GM19193 (cell line): ENCODE results near the gene USP12.

ENCODE experiments used
- POLR2A ChIP-seq: IDR thresholded peaks from 4 replicates; pipeline ENCODE4 v1.6.1; 2011; ENCODE audit not compliant: insufficient read depth, insufficient read length; ENCODE audit errors: extremely low read depth

The USP12 gene

DNA sequence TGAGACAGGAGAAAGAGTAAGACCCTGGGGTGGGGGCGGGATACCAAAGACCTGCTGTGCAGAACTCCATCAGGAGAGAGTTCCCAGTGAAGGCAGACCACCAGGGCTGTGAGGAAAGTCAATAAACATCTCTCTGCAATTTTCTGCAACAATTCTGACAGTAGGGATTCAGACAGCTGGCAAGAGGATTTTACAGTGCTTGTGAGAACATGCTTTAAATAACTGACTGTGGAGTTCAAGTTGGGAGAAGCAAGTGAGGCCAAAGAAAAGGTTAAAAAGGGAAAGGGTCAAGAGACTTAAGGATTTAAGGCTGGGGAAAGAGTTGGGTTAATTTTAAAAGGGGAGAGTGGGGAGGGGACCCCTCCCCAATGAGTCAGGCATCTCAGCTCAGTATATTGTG is 98.4 kb downstream of the USP12 start:
- no peak for TF ChIP-seq POLR2A

DNA sequence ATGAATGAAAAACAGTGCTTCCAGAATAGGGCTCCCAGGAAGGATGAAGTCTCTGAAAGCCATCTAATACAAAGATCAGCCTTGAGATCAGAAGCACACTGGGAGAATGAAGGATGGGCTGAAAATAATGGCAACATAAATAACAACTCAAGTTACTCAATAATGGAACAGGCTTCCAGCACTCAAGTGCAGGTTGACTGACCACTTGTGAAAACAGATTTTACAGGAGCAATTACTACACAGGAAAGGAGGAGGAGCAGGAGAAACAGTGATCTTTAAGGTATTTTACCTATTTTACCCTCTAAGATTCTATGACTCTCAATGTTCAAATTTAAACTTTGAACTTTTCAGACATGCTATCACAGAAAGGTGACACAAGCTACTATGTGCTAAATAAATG is 106.0 kb downstream of the USP12 start:
- TF ChIP-seq POLR2A: no peak

DNA sequence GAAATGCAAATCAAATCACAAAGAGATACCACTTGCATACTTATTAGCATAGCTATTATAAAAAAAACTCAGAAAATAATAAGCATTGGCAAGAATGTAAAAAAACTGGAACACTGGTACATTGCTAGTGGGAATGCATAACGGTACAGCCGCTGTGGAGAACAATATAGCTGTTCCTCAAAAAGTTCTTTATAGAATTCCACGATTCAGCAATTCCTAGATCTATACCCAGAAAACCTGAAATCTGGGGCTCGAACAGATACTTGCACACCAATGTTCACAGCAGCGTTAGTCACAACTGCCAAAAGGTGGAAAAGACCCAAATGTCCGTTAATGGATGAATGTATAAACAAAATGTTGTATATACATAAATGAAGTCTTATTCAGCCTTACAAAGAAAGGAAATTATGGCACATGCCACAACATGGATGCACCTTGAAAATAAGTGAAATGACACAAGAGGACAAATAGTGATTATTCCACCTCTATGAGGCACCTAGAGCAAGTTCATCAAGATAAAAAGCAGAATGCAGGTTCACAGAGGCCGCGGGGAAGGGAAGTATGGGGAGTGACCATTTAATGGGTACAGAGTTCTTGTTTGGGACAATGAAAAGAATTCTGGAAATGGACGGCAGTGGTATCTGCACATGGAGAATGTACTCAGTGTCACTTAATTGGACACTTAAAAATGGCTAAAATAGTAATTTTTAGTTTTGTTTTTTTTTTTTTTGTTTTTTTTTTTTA is 107.2 kb downstream of the USP12 start:
- no peak for TF ChIP-seq POLR2A

DNA sequence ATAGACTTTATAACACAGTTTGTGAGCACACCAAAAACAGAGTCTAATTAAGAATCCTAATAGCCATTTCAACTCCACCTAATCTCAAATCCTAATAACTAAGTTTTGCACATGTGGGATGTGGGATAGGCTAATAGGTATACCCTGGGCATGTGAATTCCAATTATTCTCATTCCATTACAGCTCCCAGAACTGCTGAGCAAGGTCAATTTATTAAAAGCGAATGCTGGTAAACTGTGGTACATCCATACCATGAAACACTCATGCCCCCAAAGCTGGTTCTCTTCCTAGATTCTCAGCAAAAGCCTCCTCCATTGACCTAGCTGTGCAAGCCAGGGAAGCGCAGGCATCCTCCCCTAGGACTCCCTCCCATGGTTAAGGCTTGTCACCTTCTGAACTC is 113.8 kb downstream of the USP12 start:
- TF ChIP-seq POLR2A: no peak

DNA sequence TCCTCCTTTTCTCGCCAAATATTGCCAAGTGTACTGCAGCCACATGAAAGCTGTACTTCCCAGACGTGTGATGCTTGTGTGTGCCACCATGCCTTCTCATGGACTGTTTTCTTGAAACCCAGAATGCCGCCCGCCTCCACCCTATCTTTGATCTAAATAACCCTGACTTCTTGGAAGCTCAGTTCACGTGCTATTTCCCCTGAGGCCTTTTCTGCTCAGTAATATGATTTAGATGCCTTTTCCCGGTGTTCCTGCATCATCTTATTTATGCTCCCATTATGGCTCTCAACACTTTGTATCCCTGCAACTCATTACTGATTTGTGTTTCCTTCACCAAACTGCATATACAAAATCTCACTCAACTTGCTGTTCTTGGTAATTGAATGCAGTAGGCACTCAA is 116.1 kb downstream of the USP12 start:
- TF ChIP-seq POLR2A: no peak

DNA sequence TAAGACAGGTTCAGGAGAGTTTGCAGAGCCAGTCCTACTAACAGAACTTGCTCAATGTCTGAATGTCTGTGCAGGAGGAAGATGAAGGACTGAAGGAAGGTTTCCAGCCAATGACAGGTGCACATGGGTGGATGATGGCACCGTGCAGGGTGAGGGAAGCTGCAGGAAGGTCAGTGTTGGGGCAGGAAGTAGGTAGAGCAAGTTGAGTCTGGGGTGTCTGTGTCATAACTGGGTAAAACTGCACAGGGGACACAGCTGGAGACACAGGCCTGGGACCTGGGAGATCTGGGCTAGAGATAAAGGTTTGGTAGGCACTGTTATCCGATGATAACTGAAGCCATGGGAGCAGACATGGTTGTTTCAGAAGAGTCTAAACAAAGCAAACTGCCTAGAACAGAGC is 116.9 kb downstream of the USP12 start:
- no peak for TF ChIP-seq POLR2A

DNA sequence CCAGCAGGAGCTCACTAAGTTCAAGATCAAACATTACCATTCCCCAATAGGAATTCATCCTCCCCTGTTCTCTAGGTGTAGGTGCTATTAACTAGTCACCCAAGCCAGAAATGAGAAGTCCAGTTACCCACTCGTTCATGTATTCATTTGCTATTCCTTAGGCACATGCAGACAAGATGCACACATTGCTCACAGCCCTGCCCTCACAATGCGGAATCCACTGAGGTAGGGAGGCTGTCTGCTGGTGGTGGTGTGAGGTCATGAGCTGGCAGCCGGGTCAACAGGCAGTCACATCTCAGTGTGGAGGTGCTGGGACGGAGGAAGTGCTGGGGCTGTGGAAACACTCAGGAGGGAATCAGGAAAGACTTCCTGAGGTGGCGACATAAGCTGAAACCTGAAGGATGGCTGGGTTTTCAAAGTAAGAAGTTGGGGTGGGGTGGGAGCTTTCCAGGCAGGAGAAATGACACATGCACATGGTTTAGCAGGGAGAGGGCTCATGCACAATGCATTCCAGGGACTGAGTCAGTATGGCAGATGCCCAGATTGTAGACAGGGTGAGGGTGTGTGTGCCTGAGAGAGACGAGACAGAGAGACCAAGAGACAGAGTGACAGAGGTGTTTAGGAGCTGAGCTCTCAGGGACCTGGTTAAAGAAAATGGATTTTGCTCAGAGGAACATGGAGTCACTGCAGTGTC is 117.6 kb downstream of the USP12 start:
- TF ChIP-seq POLR2A: no peak

DNA sequence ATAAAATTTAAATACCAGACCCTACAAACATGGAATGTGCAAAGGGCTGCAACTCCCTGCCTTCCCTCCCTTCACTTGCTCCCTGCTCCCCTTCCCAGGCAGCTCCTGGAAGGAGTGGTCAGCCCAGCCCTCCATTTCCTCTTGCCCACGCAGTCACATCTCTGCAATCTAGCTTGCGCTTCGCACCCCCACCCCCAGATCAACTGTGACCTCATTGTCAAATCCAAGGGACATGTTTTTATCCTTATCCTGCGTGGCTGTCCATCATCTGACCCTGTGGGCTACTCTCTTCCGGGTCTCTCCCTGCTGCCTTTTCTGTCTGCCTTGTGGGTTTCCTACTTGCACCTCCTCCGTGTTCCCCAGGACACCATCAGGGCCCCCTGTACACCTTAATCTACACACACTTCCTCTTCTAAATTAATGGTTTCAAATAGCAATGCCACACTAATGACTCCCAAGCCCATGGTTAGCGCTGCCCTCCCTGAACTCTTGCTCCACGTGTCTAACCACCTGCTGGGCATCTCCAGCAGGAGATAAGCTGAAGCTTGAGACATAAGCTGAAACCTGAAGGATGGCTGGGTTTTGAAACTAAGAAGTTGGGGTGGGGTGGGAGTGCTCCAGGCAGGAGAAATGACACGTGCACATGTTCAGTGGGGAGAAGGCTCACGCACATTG is 118.3 kb downstream of the USP12 start:
- TF ChIP-seq POLR2A: no peak

DNA sequence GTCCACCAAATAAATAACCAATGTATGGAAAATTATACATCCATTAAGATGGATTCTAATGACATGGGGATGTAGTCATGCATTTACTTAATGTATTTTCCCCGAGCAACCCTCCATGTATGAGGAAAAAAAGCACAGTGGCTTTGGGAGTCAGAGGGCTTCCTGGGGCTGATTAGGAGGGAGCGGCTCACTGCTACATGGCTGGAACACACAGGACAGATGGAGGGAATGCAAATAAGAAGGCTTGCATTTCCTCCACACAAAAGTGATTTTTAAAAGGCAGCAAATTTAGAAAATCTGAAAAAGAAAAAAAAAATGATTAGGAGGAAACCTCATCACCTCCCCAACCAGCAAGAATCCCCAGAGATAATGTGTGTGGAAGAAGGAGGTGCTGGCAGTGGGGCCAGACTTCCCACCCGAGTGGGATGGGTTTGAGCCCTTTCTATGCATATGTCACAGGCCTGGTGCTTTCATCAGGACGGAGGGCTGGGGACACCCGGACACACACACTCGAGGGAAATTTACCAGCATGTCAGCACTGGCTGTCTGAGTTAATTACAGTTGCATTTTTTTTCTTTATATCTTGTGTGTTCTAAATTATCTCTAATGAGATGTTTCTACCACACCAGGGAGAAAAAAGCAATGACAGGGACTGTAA is 118.9 kb downstream of the USP12 start:
- TF ChIP-seq POLR2A: no peak

DNA sequence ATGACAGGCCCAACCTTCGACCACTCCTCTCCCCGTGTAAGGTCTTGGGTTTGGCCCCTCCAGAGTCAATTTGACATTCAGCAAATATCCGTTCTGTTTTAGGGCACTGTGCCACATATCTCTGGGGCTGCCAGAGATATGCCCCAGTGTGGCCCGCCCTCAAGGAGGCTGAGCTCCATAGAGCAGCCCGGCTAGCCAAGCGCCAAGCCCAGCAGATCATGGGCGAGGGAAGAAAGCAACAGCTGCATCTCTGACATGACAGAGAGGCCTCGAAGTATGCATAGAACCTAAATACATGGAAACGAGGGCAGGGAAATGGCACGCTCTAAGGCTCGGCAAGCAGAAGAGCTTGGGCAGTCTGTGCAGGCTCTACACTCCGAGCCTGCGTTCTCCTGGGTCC is 124.5 kb downstream of the USP12 start:
- no peak for TF ChIP-seq POLR2A

DNA sequence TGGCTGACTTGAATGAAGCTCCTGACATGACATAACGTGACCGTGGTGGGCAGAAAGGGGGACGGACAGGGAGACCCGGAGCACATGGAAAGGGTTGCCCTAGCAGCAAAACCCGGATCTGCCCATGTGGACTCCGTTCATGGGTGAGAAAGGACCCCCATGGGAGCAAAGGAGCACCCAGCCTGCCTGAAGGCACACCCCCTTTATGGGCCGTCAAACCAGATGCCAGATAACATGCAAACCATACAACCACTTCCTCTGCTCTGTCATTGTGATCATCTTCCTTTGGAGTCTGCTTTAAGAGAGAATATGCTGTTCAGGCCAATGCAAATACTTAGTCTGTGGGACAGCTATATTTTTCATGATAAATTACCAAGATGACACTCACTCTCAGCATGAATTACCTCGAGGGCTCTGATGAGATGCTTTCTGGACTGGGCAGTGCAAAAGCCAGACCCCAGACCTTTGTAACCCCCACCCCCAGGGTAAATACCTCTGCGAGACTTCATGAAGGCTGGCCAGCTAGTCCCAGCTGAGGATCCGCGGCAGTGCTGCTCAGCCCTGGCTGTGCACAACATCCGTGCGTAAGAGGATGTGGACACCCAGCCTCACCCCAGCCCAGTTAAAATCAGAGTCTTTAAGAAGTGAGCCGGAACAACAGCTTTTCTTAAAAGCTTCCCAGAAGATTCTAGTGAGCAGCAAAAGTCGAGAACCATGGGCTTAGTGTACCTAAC is 126.6 kb downstream of the USP12 start:
- TF ChIP-seq POLR2A: no peak

DNA sequence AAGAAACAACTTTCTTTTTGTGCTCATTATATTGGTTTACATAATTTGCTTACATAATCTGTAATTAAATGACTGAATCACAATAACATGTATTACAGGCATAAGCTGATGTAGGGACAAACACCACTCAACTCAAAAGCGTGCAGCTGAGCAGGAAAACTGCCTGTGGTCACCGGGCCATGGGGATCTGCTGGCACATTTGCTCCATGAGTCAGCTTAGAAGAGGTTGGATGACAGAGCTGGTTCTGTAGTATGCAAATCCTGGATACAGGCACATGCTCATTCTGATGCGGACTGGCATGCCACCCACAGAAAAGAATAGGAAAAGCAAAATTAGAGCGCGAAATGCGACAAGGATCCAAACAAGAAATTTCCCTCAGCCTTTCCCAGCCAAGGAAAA is 128.6 kb downstream of the USP12 start:
- TF ChIP-seq POLR2A: no peak

DNA sequence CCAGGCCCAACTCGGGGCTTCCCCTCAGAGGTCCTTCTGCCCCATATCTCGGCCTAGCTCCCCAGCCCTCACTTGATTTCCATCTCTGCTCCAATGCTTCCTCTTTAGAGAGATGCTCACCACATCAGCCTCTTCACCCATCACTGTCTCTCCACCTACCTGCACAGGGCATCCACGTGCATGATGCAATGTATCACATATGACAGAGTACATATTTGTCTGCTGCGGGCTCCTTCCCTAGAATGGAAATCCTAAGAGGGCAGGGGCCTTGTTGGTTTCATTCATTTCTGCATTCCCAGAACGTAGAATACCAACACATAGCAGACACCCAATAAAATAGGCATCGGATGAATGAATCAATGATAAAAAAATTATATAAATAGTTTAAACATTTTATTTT is 130.3 kb downstream of the USP12 start:
- no peak for TF ChIP-seq POLR2A

DNA sequence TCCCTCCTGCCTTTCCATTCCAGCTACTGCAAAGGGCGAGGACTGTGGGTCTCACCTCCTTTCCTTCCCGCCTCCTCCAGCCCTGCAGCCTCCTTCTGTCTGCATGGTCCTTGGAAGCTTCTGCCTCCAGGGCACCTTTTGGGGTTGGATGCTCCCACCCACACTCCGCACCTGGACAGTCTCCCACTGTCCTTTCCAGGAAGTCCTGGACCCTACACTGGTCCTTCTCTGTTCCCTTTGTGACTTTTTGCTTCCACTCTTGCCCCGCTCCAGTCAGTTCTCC is 130.8 kb downstream of the USP12 start:
- no peak for TF ChIP-seq POLR2A

DNA sequence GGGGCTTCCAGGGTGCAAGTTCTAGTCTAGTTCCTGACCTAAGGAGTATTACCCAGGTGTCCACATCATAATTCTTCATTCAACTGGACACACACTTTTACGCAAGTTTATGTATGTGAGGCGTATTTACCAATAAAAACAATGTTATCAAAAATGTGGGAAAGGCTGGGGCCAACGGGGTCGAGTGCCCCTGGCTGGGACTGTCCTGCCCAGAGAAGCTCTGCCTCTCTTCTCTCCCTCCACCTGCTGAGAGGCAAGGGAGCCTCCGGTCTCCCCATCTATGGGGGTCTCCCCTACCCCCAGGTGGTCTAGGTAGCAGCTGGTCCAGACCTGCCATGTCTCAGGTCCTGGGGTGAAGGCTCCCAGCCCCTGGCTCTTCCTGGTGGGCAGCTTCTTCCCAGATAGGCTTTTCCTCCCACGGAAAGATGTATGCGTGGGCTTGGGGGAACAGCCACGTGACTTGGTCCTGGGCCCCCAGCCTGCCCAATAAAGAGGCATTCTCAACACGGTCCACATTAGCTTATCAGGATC is 132.4 kb downstream of the USP12 start:
- TF ChIP-seq POLR2A: no peak
